Activated CD4-positive, alpha-beta T cell treated with anti-CD3 and anti-CD28 coated beads for 1 hour (primary cell): ENCODE measurements around the gene XIAP.
A peak's percentile ranks its signal among the peaks of the same experiment; 100 is the strongest.
"Not testable (repeated sequence)": the region's sequence is repeated elsewhere in the genome, so short reads cannot be mapped to it uniquely, and the experiment has no call there.

ENCODE experiments used
- DNase-seq: peaks from one replicate; pipeline ENCODE4 v3.0.0-alpha.2; 2020

Gene XIAP

DNA sequence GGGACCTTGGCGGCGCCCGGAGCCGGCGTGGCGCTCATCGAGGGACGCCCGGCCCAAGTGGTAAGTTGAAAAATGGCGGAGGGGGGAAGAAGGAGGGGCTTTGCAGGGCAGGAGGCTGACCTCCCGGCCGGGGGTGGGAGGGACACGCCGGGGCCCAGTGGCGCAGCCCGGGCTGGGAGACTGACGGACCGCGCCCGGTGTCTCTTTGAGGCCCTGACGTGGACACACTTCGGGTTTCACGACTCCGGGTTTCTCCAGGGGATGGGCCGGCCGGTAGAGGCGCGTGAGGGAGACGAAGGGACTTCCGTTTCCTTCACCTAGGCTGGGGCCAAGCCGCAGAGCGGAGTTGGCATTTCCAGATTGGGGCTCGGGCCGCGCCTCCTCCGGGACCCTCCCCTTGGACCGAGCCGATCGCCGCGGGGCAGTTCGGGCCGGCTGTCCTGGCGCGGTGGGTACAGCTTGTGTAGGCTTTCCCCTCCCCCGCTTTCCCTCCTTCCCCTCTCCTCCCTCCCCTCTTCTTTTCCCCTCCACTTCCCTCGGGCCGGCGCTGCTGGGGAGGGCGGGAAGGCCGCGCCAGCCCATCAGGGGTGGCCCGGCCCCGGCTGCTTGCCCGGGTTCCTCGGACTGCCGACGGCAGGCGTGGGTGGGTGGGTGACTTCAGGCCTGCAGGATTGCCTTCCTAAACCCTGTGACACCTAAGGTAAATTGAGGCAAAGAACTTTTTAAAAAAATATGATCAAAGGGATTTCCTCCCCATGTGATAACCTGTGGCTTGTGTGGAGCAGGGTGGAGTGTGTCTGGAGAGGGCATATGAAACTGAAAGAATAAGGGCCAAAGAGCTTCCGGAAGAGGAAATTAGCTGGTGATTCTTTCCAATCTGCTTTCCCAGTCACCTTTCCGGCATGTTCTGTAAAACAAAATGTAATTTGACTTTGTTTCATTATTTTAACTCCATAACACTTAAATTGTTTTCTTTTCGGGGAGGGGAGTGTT is at the start of gene XIAP:
TSS of gene XIAP (plus strand) at position 208 of the 993 bp plus-strand sequence. CDS start 25,610 bp downstream, outside the sequence.
- peak; percentile 36 for DNase-seq

DNA sequence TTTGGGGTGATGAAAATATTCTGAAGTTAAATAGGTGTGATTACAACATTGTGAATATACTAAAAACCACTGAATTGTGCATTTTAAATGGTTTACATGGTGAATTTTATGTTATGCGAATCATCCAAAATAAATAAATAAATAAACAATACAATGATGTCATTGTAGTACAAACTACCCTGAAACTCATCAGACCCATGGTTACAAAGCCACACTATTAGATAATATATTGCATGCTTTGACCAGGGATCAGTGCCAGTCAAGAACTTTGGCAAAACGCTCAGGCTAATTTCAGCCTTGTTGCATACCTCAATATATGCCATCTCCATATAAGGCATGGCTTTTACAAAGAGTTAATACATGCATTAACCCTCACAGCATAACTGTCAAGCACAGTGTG is 45.5 kb upstream of the XIAP start:
- no peak for DNase-seq

DNA sequence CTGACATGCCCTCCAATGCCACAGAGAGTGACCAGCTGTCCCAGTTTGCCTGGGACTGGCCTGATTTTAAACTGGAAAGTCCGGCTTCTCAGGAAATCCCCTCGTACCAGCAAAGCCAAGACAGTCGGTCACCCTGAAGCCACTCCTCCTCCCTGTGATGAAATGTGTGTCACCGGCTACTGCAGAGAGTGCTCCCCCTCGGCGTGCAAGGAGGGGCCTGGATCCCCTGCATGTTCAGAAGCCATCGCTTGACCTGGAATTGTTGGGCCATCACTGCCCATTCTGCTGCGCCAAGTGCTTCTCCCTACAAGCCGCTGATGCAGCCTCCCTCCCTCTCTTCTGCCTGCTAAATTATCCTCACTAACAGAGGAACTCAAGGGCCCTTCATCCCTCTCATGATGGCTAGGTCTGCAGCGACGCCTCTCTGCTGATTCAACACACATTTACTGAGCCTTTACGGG is 44.9 kb upstream of the XIAP start:
- DNase-seq: not testable (repeated sequence)

DNA sequence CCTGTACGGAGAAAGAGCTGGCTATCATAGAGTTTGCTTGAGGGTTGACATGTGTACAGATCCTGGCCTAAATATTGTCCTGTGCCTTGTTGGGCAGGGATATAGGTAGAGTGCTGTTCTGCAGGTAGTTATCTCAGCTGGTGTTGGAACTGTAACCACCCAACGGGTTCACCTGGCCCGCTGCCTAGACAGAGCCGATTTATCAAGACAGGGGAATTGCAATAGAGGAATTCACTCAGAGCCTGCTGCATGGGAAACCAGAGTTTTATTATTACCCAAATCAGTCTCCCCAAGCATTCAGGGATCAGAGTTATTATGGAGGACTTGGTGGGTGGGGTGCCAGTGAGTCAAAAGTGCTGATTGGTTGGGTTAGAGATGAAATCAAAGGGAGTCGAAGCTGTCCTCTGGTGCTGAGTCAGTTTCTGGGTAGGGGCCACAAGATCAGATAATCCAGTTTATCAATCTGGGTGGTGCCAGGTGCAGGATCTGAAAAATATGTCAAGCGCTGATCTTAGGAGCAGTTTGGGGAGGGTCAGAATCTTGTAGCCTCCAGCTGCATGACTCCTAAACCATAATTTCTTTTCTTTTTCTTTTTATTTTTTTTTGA is 42.5 kb upstream of the XIAP start:
- no peak for DNase-seq

DNA sequence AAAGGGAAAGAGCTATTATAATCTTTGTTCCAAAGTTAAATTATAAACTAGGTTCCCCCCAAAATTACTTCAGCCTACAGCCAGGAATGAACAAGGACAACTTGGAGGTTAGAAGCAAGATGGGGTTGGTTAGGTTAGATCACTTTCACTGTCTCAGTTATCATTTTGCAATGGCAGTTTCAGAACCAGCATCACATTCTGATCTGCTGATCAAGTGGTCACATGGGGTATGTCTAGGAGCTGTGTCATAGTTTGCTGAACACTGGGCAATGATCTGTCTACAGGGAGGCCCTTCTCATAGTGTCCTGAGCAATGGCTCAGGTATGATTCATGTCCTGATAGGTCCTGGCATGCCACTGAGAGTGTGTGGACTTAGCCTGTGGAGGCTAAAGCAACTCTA is 41.6 kb upstream of the XIAP start:
- DNase-seq: no peak

DNA sequence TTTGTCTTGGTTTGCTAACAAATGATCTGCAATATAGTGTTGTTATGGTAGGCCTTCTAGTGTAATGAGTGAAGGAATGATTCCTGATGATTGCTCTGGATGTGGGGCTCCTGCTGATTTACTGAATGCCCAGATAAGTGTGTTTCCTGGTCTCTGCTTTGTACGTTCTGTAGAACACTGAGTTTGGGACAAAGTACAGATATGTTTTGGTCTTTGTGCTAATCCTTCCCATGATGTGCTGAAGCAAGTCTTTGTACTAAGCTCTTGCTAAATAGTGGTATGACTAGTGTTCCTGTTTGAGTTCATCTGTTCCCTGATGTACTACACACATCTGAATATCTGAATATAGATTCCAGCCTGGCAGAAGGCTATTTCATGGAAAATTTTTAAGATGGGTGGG is 36.9 kb upstream of the XIAP start:
- DNase-seq: no peak

- no peak for DNase-seq
Observed at GRCh38 chrX:123830309-123830708, 29.5 kb upstream of the XIAP start.

- DNase-seq: peak; percentile 38
Observed at GRCh38 chrX:123833387-123833786, 26.5 kb upstream of the XIAP start.

DNA sequence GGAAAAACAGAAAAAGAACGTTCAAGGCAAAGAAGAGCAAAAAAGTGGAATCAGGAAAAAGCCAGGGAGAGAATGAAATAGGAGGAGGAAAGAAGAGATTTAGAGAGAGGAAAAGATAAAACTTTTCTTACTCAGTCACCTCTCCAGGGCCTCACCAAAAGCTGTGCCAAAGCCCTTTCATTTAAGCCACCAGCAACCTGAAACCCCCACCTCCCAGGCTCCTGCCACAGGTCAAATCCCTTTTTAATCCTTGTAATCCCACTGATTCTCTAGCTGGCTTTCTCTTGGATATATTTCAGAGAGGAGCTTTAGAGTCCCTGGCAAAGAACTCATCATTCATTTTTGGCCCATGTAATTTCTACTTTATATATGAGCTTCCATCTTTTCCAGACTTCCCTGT is 25.7 kb upstream of the XIAP start:
- no peak for DNase-seq

- DNase-seq: no peak
Observed at GRCh38 chrX:123835661-123836371, 24.0 kb upstream of the XIAP start.

- DNase-seq: not testable (repeated sequence)
Observed at GRCh38 chrX:123845129-123845528, 14.7 kb upstream of the XIAP start.

GRCh38 chrX:123846577-123847038 is 13.2 kb upstream of the XIAP start:
- DNase-seq: no peak

- DNase-seq: no peak
Observed at GRCh38 chrX:123847056-123847455, 12.8 kb upstream of the XIAP start.

GRCh38 chrX:123849096-123849495 is 10.8 kb upstream of the XIAP start:
- DNase-seq: no peak

- DNase-seq: not testable (repeated sequence)
Observed at GRCh38 chrX:123849906-123850305, 9.9 kb upstream of the XIAP start.

GRCh38 chrX:123851079-123851478 is 8.8 kb upstream of the XIAP start:
- DNase-seq: no peak

DNA sequence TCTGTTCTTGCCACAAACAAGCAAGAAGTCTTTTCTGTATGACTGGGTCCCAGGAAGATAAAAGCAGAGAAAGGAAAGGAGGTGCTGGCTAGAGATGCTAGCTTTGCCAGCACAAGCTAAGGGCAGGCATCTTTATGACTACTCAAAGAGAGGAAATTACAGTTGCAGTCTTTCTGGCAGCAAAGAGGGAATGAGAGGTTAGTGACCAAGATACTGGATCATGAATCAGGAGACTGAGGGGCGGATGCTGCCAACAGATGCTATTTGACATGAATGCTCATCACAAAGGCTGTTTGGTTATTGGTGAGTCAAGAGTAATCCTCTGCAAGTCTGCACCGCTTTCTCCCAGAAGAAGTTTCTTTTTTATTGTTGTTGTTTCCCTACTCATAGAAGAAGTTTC is 5.5 kb upstream of the XIAP start:
- no peak for DNase-seq

- no peak for DNase-seq
Observed at GRCh38 chrX:123859409-123859845, 426 bp upstream of the XIAP start.

- DNase-seq: no peak
Observed at GRCh38 chrX:123860983-123861382, 1.1 kb downstream of the XIAP start.

- DNase-seq: no peak
Observed at GRCh38 chrX:123869488-123869887, 9.6 kb downstream of the XIAP start.

DNA sequence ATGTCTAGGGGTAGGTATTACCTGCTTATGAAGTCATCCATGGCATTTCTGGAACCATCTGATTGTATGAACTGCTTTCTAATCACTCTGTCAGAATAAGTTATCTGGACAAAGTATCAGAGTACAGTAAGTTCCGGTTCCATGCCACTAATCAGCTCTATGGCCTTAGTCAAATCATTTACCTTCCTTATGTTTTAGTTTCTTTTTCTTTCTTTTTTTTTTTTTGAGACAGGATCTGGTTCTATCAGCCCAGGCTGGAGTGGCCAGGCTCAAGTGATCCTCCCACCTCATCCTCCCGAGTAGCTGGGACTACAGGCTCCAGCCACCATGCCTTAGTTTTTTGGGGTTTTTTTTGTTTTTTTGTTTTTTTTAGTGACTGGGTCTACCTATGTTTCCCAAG is 11.5 kb downstream of the XIAP start:
- DNase-seq: no peak

- no peak for DNase-seq
Observed at GRCh38 chrX:123873956-123874355, 14.1 kb downstream of the XIAP start.

DNA sequence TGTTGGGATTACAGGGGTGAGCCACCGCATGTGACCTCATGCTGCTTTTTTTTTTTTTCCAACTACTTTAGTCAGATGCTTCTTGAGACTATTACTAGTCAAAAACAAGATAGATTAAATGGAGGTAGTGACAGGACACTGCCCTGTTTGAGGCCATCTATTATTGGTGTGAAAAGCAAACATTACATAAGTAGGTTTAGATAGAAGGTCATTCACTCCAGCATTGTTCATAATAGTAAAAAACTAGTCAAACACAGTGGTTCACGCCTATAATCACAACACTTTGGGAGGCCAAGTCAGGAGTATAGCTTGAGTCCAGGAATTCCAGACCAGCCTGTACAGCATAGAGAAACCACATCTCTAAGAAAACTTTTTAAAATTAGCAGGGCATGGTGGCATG is 16.3 kb downstream of the XIAP start:
- DNase-seq: no peak
